ENCODE measurements around the gene PAX4. TPM values are rescaled to one million over a fixed set of nuclear protein-coding genes. Genes with fewer than 3 reads are reported as not detected.

Gene PAX4
- total and polyA plus RNA-seq, 9 of the 15 experiments (the other 6 are each of a cell fraction or from before 2014, with no cell fraction given): not detected

DNA sequence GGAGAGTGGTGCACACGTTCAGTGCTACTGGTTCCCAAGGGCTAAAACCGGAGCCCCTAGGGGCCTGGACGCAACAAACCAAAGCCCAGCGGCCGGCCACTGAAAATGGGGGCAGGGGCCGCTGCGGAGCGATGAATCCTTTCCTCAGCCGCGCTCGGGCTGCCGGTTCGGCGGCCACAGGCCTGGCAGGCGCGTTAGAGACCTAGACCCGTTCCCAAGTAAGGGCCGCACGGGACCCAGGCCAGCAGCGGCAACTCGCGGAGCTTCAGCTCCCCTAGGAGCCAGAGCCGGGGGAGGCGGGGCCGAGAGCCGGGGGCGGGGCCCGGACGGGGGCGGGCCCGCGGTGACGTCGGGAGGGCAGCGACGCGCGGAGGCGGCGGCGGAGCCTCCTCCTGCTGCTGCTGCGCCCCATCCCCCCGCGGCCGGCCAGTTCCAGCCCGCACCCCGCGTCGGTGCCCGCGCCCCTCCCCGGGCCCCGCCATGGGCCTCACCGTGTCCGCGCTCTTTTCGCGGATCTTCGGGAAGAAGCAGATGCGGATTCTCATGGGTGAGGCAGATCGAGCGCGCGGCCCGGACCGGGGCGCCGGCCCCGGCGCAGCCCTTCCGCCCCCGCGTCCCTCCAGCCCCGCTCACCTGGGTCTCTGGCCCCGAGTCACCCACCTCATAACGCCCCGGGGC lies 29.8 kb downstream of the PAX4 start, which contains the start of gene ARF5 (continued):
- TF ChIP-seq, protein P1, sequence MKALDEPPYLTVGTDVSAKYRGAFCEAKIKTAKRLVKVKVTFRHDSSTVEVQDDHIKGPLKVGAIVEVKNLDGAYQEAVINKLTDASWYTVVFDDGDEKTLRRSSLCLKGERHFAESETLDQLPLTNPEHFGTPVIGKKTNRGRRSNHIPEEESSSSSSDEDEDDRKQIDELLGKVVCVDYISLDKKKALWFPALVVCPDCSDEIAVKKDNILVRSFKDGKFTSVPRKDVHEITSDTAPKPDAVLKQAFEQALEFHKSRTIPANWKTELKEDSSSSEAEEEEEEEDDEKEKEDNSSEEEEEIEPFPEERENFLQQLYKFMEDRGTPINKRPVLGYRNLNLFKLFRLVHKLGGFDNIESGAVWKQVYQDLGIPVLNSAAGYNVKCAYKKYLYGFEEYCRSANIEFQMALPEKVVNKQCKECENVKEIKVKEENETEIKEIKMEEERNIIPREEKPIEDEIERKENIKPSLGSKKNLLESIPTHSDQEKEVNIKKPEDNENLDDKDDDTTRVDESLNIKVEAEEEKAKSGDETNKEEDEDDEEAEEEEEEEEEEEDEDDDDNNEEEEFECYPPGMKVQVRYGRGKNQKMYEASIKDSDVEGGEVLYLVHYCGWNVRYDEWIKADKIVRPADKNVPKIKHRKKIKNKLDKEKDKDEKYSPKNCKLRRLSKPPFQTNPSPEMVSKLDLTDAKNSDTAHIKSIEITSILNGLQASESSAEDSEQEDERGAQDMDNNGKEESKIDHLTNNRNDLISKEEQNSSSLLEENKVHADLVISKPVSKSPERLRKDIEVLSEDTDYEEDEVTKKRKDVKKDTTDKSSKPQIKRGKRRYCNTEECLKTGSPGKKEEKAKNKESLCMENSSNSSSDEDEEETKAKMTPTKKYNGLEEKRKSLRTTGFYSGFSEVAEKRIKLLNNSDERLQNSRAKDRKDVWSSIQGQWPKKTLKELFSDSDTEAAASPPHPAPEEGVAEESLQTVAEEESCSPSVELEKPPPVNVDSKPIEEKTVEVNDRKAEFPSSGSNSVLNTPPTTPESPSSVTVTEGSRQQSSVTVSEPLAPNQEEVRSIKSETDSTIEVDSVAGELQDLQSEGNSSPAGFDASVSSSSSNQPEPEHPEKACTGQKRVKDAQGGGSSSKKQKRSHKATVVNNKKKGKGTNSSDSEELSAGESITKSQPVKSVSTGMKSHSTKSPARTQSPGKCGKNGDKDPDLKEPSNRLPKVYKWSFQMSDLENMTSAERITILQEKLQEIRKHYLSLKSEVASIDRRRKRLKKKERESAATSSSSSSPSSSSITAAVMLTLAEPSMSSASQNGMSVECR (CRISPR knock-in tag; IDR thresholded peaks at IDR 0.05): peak; percentile 30; the same call in 1 of the 2 replicates
- TF ChIP-seq MTA2 (IDR thresholded peaks at IDR 0.05; ENCODE audit: low read depth): no peak
- TF ChIP-seq RBFOX2 (IDR thresholded peaks at IDR 0.05; ENCODE audit: low read depth, low read length): peak; percentile 80
- TF ChIP-seq EZH2 (IDR thresholded peaks at IDR 0.05; ENCODE audit: borderline replicate concordance, low read depth, low read length): no peak
- no peak for TF ChIP-seq RCOR1 (IDR thresholded peaks at IDR 0.05; ENCODE audit: borderline replicate concordance in 1 of 2, low read depth in 2 of 2, low read length in 2 of 2)
- TF ChIP-seq TCFL5 (CRISPR knock-in tag; conservative IDR thresholded peaks at IDR 0.05): no peak
- no peak for TF ChIP-seq CBFA2T3 (IDR thresholded peaks at IDR 0.05)
- TF ChIP-seq, protein P2, sequence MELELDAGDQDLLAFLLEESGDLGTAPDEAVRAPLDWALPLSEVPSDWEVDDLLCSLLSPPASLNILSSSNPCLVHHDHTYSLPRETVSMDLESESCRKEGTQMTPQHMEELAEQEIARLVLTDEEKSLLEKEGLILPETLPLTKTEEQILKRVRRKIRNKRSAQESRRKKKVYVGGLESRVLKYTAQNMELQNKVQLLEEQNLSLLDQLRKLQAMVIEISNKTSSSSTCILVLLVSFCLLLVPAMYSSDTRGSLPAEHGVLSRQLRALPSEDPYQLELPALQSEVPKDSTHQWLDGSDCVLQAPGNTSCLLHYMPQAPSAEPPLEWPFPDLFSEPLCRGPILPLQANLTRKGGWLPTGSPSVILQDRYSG (tag; conservative IDR thresholded peaks at IDR 0.05; ENCODE audit: low read depth): 0 out of 2 replicates have a peak, but pooled peaks have one; percentile 13
- peak; percentile 22 to 50; a peak in 2 of 4 replicates for TF ChIP-seq MAZ (CRISPR knock-in tag; conservative IDR thresholded peaks at IDR 0.05 in 1 of 2, IDR thresholded peaks at IDR 0.05 in 1 of 2)
- peak; percentile 39; the same call in 1 of the 2 replicates for TF ChIP-seq ERF (CRISPR knock-in tag; IDR thresholded peaks at IDR 0.05)
- TF ChIP-seq, protein P3, sequence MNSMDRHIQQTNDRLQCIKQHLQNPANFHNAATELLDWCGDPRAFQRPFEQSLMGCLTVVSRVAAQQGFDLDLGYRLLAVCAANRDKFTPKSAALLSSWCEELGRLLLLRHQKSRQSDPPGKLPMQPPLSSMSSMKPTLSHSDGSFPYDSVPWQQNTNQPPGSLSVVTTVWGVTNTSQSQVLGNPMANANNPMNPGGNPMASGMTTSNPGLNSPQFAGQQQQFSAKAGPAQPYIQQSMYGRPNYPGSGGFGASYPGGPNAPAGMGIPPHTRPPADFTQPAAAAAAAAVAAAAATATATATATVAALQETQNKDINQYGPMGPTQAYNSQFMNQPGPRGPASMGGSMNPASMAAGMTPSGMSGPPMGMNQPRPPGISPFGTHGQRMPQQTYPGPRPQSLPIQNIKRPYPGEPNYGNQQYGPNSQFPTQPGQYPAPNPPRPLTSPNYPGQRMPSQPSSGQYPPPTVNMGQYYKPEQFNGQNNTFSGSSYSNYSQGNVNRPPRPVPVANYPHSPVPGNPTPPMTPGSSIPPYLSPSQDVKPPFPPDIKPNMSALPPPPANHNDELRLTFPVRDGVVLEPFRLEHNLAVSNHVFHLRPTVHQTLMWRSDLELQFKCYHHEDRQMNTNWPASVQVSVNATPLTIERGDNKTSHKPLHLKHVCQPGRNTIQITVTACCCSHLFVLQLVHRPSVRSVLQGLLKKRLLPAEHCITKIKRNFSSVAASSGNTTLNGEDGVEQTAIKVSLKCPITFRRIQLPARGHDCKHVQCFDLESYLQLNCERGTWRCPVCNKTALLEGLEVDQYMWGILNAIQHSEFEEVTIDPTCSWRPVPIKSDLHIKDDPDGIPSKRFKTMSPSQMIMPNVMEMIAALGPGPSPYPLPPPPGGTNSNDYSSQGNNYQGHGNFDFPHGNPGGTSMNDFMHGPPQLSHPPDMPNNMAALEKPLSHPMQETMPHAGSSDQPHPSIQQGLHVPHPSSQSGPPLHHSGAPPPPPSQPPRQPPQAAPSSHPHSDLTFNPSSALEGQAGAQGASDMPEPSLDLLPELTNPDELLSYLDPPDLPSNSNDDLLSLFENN (IDR thresholded peaks at IDR 0.05; ENCODE audit: low read depth in 2 of 2, low read length in 2 of 2): peak in 1 of 2 experiments; percentile 11; a peak in 1 of 4 replicates
- TF ChIP-seq EHMT2 (IDR thresholded peaks at IDR 0.05): no peak
- TF ChIP-seq KDM2B (CRISPR knock-in tag; IDR thresholded peaks at IDR 0.05): peak; percentile 52; the same call in 1 of the 2 replicates
- no peak for TF ChIP-seq ZBTB8A (IDR thresholded peaks at IDR 0.05; ENCODE audit: partially characterized antibody)
- TF ChIP-seq GABPA (tag; conservative IDR thresholded peaks at IDR 0.05; ENCODE audit: low read depth): peak; percentile 61
- no peak for TF ChIP-seq ZSCAN32 (CRISPR knock-in tag; IDR thresholded peaks at IDR 0.05)
- no peak for TF ChIP-seq BRCA1 (IDR thresholded peaks at IDR 0.05)
- no peak for TF ChIP-seq BRCA1 (CRISPR knock-in tag; IDR thresholded peaks at IDR 0.05)
- TF ChIP-seq U2AF1 (optimal IDR thresholded peaks at IDR 0.05; ENCODE audit: low read depth, low read length): peak; percentile 54

Measured in K562 (cell line).